ENCODE data around the gene MLX.

MLX gene

DNA sequence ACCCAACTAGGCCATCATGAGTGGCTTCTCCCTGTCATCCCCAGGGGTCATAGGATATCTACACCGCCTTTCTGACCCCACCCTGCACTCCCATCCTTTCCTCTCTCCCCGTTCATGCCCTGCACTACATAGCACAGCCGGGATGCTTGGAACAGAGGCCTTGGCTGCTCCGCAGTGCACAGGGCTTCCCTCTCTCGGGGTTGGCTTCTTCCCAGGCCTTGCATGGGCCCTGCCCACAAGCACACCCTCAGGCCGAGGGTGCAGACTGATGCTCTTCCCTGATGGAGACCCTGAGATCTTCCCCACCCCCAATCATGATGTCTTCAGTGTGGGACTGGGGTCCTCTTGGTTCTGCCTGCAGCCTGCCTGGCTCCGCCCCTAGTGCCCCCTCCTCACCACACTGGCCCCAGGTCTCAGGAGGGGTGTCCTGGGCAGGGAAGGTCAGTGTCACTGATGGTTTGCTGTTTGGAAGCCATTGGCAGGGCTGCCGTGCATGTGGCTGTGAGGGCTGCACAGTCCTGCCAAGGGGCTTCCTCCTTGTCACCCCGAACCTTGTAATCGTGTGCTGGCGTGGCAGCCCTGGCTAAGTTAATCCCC lies 45.1 kb upstream of the MLX start:
- no peaks in the 10 kb centered on the region for H3K27me3 ChIP-seq (ENCODE audit: low read depth, low read length)
- no peaks in the 10 kb centered on the region for H3K9me3 ChIP-seq (ENCODE audit: insufficient read depth, low read length)
- no peaks in the 10 kb centered on the region for H3K79me2 ChIP-seq (ENCODE audit: low read length)
- TF ChIP-seq EZH2phosphoT487 (IDR thresholded peaks at IDR 0.05; ENCODE audit: low read depth) (no peak), CTCF (IDR thresholded peaks at IDR 0.05; ENCODE audit: low read depth, low read length) (no peak)
- no peak overlapping the region for H3K4me3 ChIP-seq (ENCODE audit: low read length)
- no peak overlapping the region for H2AFZ ChIP-seq (ENCODE audit: low read depth, low read length)
- H3K4me2 ChIP-seq (ENCODE audit: low read length), result no peak overlapping the region
- H3K9ac ChIP-seq (ENCODE audit: low read length), result no peak overlapping the region
- peaks cover 8% of the 10 kb centered on the region for H3K4me1 ChIP-seq (ENCODE audit: low read length)
- peaks cover 10% of the 10 kb centered on the region for H3K36me3 ChIP-seq (replicated peaks; ENCODE audit: low read depth, low read length)
- H3K27ac ChIP-seq (ENCODE audit: low read length), result no peak overlapping the region
- no peaks in the 10 kb centered on the region for H4K20me1 ChIP-seq (ENCODE audit: insufficient read depth, low read length)

GRCh38 chr17:42522263-42522790 lies 44.6 kb upstream of the MLX start:
- no peak overlapping the region for H3K9ac ChIP-seq (ENCODE audit: low read length)
- H3K4me2 ChIP-seq (ENCODE audit: low read length), result no peak overlapping the region
- no peak overlapping the region for H3K4me3 ChIP-seq (ENCODE audit: low read length)
- no peak overlapping the region for H3K27ac ChIP-seq (ENCODE audit: low read length)
- no peaks in the 10 kb centered on the region for H3K79me2 ChIP-seq (ENCODE audit: low read length)
- TF ChIP-seq CTCF (IDR thresholded peaks at IDR 0.05; ENCODE audit: low read depth, low read length) (no peak), EZH2phosphoT487 (IDR thresholded peaks at IDR 0.05; ENCODE audit: low read depth) (no peak)
- H2AFZ ChIP-seq (ENCODE audit: low read depth, low read length), result no peak overlapping the region
- H3K27me3 ChIP-seq (ENCODE audit: low read depth, low read length), result no peaks in the 10 kb centered on the region
- H3K36me3 ChIP-seq (replicated peaks; ENCODE audit: low read depth, low read length), result peaks cover 10% of the 10 kb centered on the region
- H3K9me3 ChIP-seq (ENCODE audit: insufficient read depth, low read length), result no peaks in the 10 kb centered on the region
- H4K20me1 ChIP-seq (ENCODE audit: insufficient read depth, low read length), result no peaks in the 10 kb centered on the region
- peaks cover 11% of the 10 kb centered on the region for H3K4me1 ChIP-seq (ENCODE audit: low read length)

DNA sequence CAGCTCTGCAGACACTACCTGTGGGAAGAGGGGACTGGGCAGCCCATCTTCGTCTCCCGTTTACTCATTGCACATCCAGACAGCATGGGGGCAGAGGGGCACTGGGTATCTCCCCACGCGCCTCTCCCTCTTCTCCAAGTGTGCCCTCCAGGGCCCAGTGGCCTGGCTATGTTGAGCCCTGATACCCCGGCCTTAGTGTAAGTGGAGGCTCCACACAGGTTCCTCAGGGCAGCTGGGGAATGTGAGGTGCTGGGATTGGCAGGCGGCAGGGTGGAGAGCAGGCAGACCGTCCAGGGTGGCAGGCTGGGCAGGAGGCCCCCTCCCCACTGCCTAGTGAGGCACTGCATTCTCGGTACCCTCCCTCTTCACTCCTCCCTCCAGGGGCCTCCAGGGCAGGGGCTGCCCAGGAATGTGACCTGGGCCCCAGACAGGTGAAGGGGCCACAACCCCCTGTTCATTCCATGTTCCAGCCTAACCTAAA lies 44.1 kb upstream of the MLX start:
- H3K9me3 ChIP-seq (ENCODE audit: insufficient read depth, low read length), result no peaks in the 10 kb centered on the region
- no peaks in the 10 kb centered on the region for H4K20me1 ChIP-seq (ENCODE audit: insufficient read depth, low read length)
- no peak overlapping the region for H2AFZ ChIP-seq (ENCODE audit: low read depth, low read length)
- no peak overlapping the region for H3K27ac ChIP-seq (ENCODE audit: low read length)
- H3K27me3 ChIP-seq (ENCODE audit: low read depth, low read length), result no peaks in the 10 kb centered on the region
- peaks cover 13% of the 10 kb centered on the region for H3K4me1 ChIP-seq (ENCODE audit: low read length)
- no peak for TF ChIP-seq CTCF (IDR thresholded peaks at IDR 0.05; ENCODE audit: low read depth, low read length)
- TF ChIP-seq EZH2phosphoT487 (IDR thresholded peaks at IDR 0.05; ENCODE audit: low read depth), result no peak
- H3K9ac ChIP-seq (ENCODE audit: low read length), result no peak overlapping the region
- H3K4me2 ChIP-seq (ENCODE audit: low read length), result no peak overlapping the region
- peaks cover 10% of the 10 kb centered on the region for H3K36me3 ChIP-seq (replicated peaks; ENCODE audit: low read depth, low read length)
- H3K79me2 ChIP-seq (ENCODE audit: low read length), result no peaks in the 10 kb centered on the region
- H3K4me3 ChIP-seq (ENCODE audit: low read length), result no peak overlapping the region

DNA sequence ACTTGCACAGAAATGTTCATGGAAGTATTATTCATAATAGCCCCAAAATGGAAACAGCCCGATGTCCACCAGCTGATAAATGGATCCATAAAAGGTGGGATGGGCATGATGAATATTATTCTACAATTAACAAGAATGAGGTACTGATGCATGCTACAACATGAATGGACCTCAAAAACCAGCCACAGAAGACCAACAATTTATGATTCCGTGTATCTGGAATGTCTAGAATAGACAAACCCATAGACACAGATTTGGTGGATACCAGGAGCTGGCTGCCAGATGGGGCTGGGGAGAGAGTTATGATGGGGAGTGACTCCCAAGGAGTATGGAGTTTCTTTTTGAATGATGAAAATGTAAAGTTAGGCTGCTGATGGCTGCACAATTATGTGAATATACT lies 41.7 kb upstream of the MLX start:
- Histone ChIP-seq H3K27me3 (ENCODE audit: low read depth, low read length) (no peaks in the 10 kb centered on the region), H3K4me2 (ENCODE audit: low read length) (no peak overlapping the region), H3K4me3 (ENCODE audit: low read length) (no peak overlapping the region), H3K79me2 (ENCODE audit: low read length) (no peaks in the 10 kb centered on the region), H4K20me1 (ENCODE audit: insufficient read depth, low read length) (no peaks in the 10 kb centered on the region), H3K27ac (ENCODE audit: low read length) (no peak overlapping the region), H3K36me3 (replicated peaks; ENCODE audit: low read depth, low read length) (peaks cover 10% of the 10 kb centered on the region), H2AFZ (ENCODE audit: low read depth, low read length) (no peak overlapping the region), H3K9me3 (ENCODE audit: insufficient read depth, low read length) (no peaks in the 10 kb centered on the region), H3K9ac (ENCODE audit: low read length) (no peak overlapping the region), H3K4me1 (ENCODE audit: low read length) (peaks cover 20% of the 10 kb centered on the region)
- no peak for TF ChIP-seq EZH2phosphoT487 (IDR thresholded peaks at IDR 0.05; ENCODE audit: low read depth)
- no peak for TF ChIP-seq CTCF (IDR thresholded peaks at IDR 0.05; ENCODE audit: low read depth, low read length)
